Right atrium auricular region (tissue), 2 donors: ENCODE measurements around the gene MGMT. TPM values are rescaled to one million over a fixed set of nuclear protein-coding genes. Genes with fewer than 3 reads are reported as not detected.

Experiments used
- DNase-seq: peaks from one replicate; pipeline ENCODE4 v3.0.0-alpha.2; 2019; ENCODE audit warnings: low spot score
- H3K27ac ChIP-seq, 2 donors: fragments of 200-600 bp; sonication (generic); 1 replicate in 1 of 2; 2 replicates in 1 of 2; pipeline ENCODE4 v1.5.1; 2016 to 2019
- H3K27me3 ChIP-seq, 2 donors: fragments of 200-600 bp; sonication (generic); one replicate each; pipeline versions ENCODE4 v1.5.1 to v1.6.0; 2017 to 2019
- H3K36me3 ChIP-seq: fragments of 200-600 bp; sonication (generic); one replicate; pipeline ENCODE4 v1.5.1; 2016
- H3K4me1 ChIP-seq, 2 donors: fragments of 200-600 bp; sonication (generic); one replicate each; pipeline versions ENCODE4 v1.5.1 to v1.6.0; 2017 to 2019
- H3K4me3 ChIP-seq, 2 donors: fragments of 200-600 bp; sonication (generic); 1 replicate in 1 of 2; 2 replicates in 1 of 2; pipeline ENCODE4 v1.5.1; 2017 to 2019; ENCODE audit warnings: mild to moderate bottlenecking in 1 of 2, moderate library complexity in 1 of 2
- H3K9me3 ChIP-seq, 2 donors: fragments of 200-600 bp; sonication (generic); one replicate each; pipeline ENCODE4 v1.5.1; 2019
- CTCF ChIP-seq, 2 donors: fragments of 200-600 bp; sonication (generic); IDR thresholded peaks; one replicate each; pipeline ENCODE4 v1.5.1; 2019; ENCODE audit warnings: antibody characterized with exemption in 2 of 2
- total RNA-seq, 2 donors: library from RNA; depleted of rRNA; stranded (reverse); fragments of >200 nt; gene quantifications; one replicate each; pipeline ENCODE4 v1.1.0, GENCODE V29; 2016

The MGMT gene
- total RNA-seq, 2 donors from 2014 or later = 18.2 to 19.2 TPM

- H3K9me3 ChIP-seq = no peaks in the 10 kb centered on the region
- no peak for TF ChIP-seq CTCF (IDR thresholded peaks at IDR 0.05)
- H3K36me3 ChIP-seq = no peaks in the 10 kb centered on the region
- peak; percentile 38 for DNase-seq
- no peak overlapping the region for H3K4me3 ChIP-seq
- no peak overlapping the region for H3K27ac ChIP-seq
- no peaks in the 10 kb centered on the region for H3K27me3 ChIP-seq
- no peaks in the 10 kb centered on the region for H3K4me1 ChIP-seq
Measured at GRCh38 chr10:129761981-129762956, 295.2 kb downstream of the MGMT start.

- H3K4me3 ChIP-seq = no peak overlapping the region
- DNase-seq = peak; percentile 23
- H3K4me1 ChIP-seq = no peaks in the 10 kb centered on the region
- no peaks in the 10 kb centered on the region for H3K27me3 ChIP-seq
- no peaks in the 10 kb centered on the region for H3K36me3 ChIP-seq
- no peak for TF ChIP-seq CTCF (IDR thresholded peaks at IDR 0.05)
- H3K27ac ChIP-seq = no peak overlapping the region
- no peaks in the 10 kb centered on the region for H3K9me3 ChIP-seq
Measured at GRCh38 chr10:129764011-129764900, 297.2 kb downstream of the MGMT start.

- no peak for TF ChIP-seq CTCF (IDR thresholded peaks at IDR 0.05)
- H3K4me1 ChIP-seq = no peaks in the 10 kb centered on the region
- H3K9me3 ChIP-seq = no peaks in the 10 kb centered on the region
- no peak overlapping the region for H3K4me3 ChIP-seq
- DNase-seq = no peak
- H3K36me3 ChIP-seq = no peaks in the 10 kb centered on the region
- H3K27ac ChIP-seq = no peak overlapping the region
- H3K27me3 ChIP-seq = no peaks in the 10 kb centered on the region
Measured at GRCh38 chr10:129764901-129765663, 298.0 kb downstream of the MGMT start.

GRCh38 chr10:129765664-129766550 lies 298.9 kb downstream of the MGMT start:
- Histone ChIP-seq H3K27ac (no peak overlapping the region), H3K27me3 (no peaks in the 10 kb centered on the region), H3K4me1 (no peaks in the 10 kb centered on the region), H3K9me3 (no peaks in the 10 kb centered on the region), H3K36me3 (no peaks in the 10 kb centered on the region), H3K4me3 (no peak overlapping the region)
- TF ChIP-seq CTCF (IDR thresholded peaks at IDR 0.05) = no peak
- peak; percentile 43 for DNase-seq
